KMS-11 (cell line): ENCODE measurements around the gene GPX7.

ENCODE experiments used
- H2AFZ ChIP-seq: fragments of 200-600 bp; sonication (generic); 2 replicates; pipeline ENCODE4 v1.6.1; 2016; ENCODE audit warnings: antibody characterized with exemption, mixed run types, low read depth
- H3K27ac ChIP-seq: fragments of 200-600 bp; sonication (generic); 2 replicates; pipeline ENCODE4 v1.6.1; 2016; ENCODE audit warnings: mild to moderate bottlenecking, mixed run types
- H3K27me3 ChIP-seq: fragments of 200-600 bp; sonication (generic); 2 replicates; pipeline ENCODE4 v1.6.1; 2017; ENCODE audit warnings: mild to moderate bottlenecking, low read depth, mixed run types, moderate library complexity; ENCODE audit not compliant: insufficient read depth
- H3K36me3 ChIP-seq: fragments of 200-600 bp; sonication (generic); 2 replicates; pipeline ENCODE4 v1.6.1; 2017; ENCODE audit warnings: mild to moderate bottlenecking, mixed run types; ENCODE audit not compliant: insufficient read depth
- H3K4me1 ChIP-seq: fragments of 200-600 bp; sonication (generic); 2 replicates; pipeline ENCODE4 v1.6.1; 2016; ENCODE audit warnings: mild to moderate bottlenecking, low read depth, mixed run types; ENCODE audit not compliant: poor library complexity, severe bottlenecking
- H3K4me2 ChIP-seq: fragments of 200-600 bp; sonication (generic); 2 replicates; pipeline ENCODE4 v1.7.0; 2016; ENCODE audit warnings: mild to moderate bottlenecking, mixed run types
- H3K4me3 ChIP-seq: fragments of 200-600 bp; sonication (generic); IDR thresholded peaks from 2 replicates; pipeline ENCODE4 v1.6.1; 2017; ENCODE audit warnings: low read depth, low read length, mixed read lengths; ENCODE audit not compliant: insufficient read depth
- H3K79me2 ChIP-seq: fragments of 200-600 bp; sonication (generic); 2 replicates; pipeline ENCODE4 v1.6.1; 2016; ENCODE audit warnings: low read depth, mixed run types; ENCODE audit not compliant: insufficient read depth
- H3K9ac ChIP-seq: fragments of 200-600 bp; sonication (generic); 2 replicates; pipeline ENCODE4 v1.6.1; 2016; ENCODE audit warnings: mild to moderate bottlenecking, mixed run types
- H4K20me1 ChIP-seq: fragments of 200-600 bp; sonication (generic); 2 replicates; pipeline ENCODE4 v1.6.1; 2016; ENCODE audit warnings: mild to moderate bottlenecking, mixed run types; ENCODE audit not compliant: insufficient read depth
- CTCF ChIP-seq: fragments of 200-600 bp; sonication (generic); conservative IDR thresholded peaks from 2 replicates; pipeline ENCODE4 v1.6.1; 2017; ENCODE audit warnings: low read depth, mild to moderate bottlenecking, antibody characterized with exemption, low read length, moderate library complexity, mixed read lengths

Gene GPX7

GRCh38 chr1:52629667-52630066, 27.5 kb downstream of the GPX7 start:
- Histone ChIP-seq H3K4me2 (no peak overlapping the region), H3K79me2 (no peaks in the 10 kb centered on the region), H2AFZ (no peak overlapping the region), H4K20me1 (no peaks in the 10 kb centered on the region), H3K27me3 (no peaks in the 10 kb centered on the region), H3K4me3 (no peak overlapping the region), H3K36me3 (no peaks in the 10 kb centered on the region), H3K9ac (no peak overlapping the region), H3K4me1 (no peaks in the 10 kb centered on the region), H3K27ac (no peak overlapping the region)
- TF ChIP-seq CTCF: no peak

DNA sequence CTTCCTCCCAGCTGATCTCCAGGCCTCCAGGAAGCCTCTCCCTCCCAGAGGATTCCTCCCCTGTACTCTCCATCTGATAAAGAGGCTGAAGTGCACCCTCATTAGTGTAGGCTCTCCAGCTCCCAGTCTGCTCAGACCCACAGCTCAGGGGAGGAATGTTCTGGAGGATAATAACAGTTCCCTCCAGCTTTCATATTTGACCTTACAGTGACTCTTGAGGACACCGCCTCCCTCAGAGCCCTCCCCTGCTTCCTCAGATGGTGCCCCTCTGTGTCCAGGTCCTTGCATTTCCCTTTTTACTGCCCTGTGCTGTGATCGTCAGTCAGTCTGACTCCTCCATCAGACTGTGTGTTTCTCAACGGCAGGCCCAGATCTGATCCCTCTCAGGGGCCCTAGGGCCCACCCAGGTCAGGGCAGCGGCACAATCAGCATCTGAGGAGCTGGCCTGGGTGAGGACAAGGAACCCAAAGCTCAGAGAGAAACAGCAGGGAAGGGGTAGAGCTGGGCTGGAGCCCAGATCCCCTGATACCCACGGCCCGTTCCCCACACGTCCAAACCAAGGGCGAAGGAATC, 29.7 kb downstream of the GPX7 start:
- Histone ChIP-seq H3K4me1 (peaks cover 17% of the 10 kb centered on the region), H4K20me1 (no peaks in the 10 kb centered on the region), H3K79me2 (no peaks in the 10 kb centered on the region), H3K36me3 (no peaks in the 10 kb centered on the region), H2AFZ (no peak overlapping the region), H3K4me2 (no peak overlapping the region), H3K27ac (no peak overlapping the region), H3K27me3 (no peaks in the 10 kb centered on the region), H3K4me3 (no peak overlapping the region), H3K9ac (no peak overlapping the region)
- TF ChIP-seq CTCF: no peak

- Histone ChIP-seq H3K4me2 (no peak within 1 kb of the TSS), H3K79me2 (no peaks in the 10 kb centered on the region), H3K27ac (no peak within 1 kb of the TSS), H3K9ac (no peak within 1 kb of the TSS), H3K4me3 (no peak within 1 kb of the TSS), H3K36me3 (no peaks in the 10 kb centered on the region), H2AFZ (no peak within 1 kb of the TSS), H4K20me1 (no peaks in the 10 kb centered on the region), H3K4me1 (peaks cover 27% of the 10 kb centered on the region), H3K27me3 (no peaks in the 10 kb centered on the region)
- TF ChIP-seq CTCF: no peak
These were observed 30.6 kb downstream of the GPX7 start, which contains the start of gene SHISAL2A for GRCh38 chr1:52632732-52633290. TSS of gene SHISAL2A (plus strand) at chr1:52633168. CDS start at chr1:52633494, 326 bp downstream.

- Histone ChIP-seq H3K27ac (no peak overlapping the region), H3K4me2 (no peak overlapping the region), H3K79me2 (no peaks in the 10 kb centered on the region), H2AFZ (no peak overlapping the region), H4K20me1 (no peaks in the 10 kb centered on the region), H3K9ac (no peak overlapping the region), H3K4me3 (no peak overlapping the region), H3K4me1 (peaks cover 32% of the 10 kb centered on the region), H3K27me3 (no peaks in the 10 kb centered on the region), H3K36me3 (no peaks in the 10 kb centered on the region)
- TF ChIP-seq CTCF: no peak
These were observed 31.2 kb downstream of the GPX7 start for GRCh38 chr1:52633291-52633754.
